ENCODE results near the gene CNFN. TPM values are rescaled to one million over a fixed set of nuclear protein-coding genes. Genes with fewer than 3 reads are reported as not detected.
A peak's percentile ranks its signal among the peaks of the same experiment; 100 is the strongest.

CNFN gene
- total RNA-seq (1 to 10 TPM in 1 of 5 donors, not detected in 4; 7.8 TPM), polyA plus RNA-seq (100 to 1,000 TPM in 1 of 3 donors, 1 to 10 TPM in 2; 2.0 to 395 (median 2.4) TPM)
- long read RNA-seq, donor 1: 0 reads
- long read RNA-seq, donor 2: 0 reads
- long read RNA-seq, donor 3: 0 reads
- long read RNA-seq, donor 4: 0 reads
- long read RNA-seq, donor 5: 0 reads
- long read RNA-seq, donor 6: 0 reads
- long read RNA-seq, donor 7: 0 reads
- long read RNA-seq, donor 8: 0 reads
- long read RNA-seq, donor 9: 0 reads
- long read RNA-seq, donor 10: 0 reads

- TF ChIP-seq EP300 (IDR thresholded peaks at IDR 0.05): no peak
- TF ChIP-seq CTCF (IDR thresholded peaks at IDR 0.05): no peak
- no peak for TF ChIP-seq POLR2AphosphoS5 (IDR thresholded peaks at IDR 0.05)
- TF ChIP-seq POLR2A (IDR thresholded peaks at IDR 0.05): no peak
- 43 to 69% (median 53%) methylated on average over 12 of the region's 12 CpGs for WGBS, 5 donors
- intact Hi-C loops (cut with DNase I; ENCODE audit: low total_unique reads): no loop called here
- Histone ChIP-seq H3K4me1 (peaks cover 8 to 14% (median 11%) of the 10 kb centered on the region in 4 donors), H3K27me3 (peaks cover 6 to 67% (median 41%) of the 10 kb centered on the region in 3 donors), H3K9me3 (no peaks in the 10 kb centered on the region), H3K27ac (no peak within 1 kb of the TSS), H3K36me3 (no peaks in the 10 kb centered on the region), H3K4me3 (no peak within 1 kb of the TSS)
- DNase-seq: no peak
Observed at GRCh38 chr19:42389899-42390298, at the start of gene CNFN. CNFN (minus strand) TSS chr19:42390297; CDS start chr19:42389037, 1,260 bp downstream.

GRCh38 chr19:42436006-42436405, 45.9 kb upstream of the CNFN start:
- Histone ChIP-seq H3K4me1 (peaks cover 4 to 65% (median 39%) of the 10 kb centered on the region in 4 donors), H3K27me3 (no peaks in the 10 kb centered on the region), H3K27ac (no peak overlapping the region), H3K9me3 (no peaks in the 10 kb centered on the region), H3K4me3 (no peak overlapping the region), H3K36me3 (peaks cover 0 to 24% (median 5%) of the 10 kb centered on the region in 4 donors)
- no peak for TF ChIP-seq POLR2AphosphoS5 (IDR thresholded peaks at IDR 0.05)
- no peak for TF ChIP-seq CTCF (IDR thresholded peaks at IDR 0.05)
- no peak for TF ChIP-seq POLR2A (IDR thresholded peaks at IDR 0.05)
- no peak for TF ChIP-seq EP300 (IDR thresholded peaks at IDR 0.05)
- intact Hi-C loops (cut with DNase I; ENCODE audit: low total_unique reads): no loop called here
- no peak for DNase-seq
- WGBS, 5 donors: 51 to 73% (median 60%) methylated on average over 3 of the region's 3 CpGs

- Histone ChIP-seq H3K9me3 (no peaks in the 10 kb centered on the region), H3K4me3 (no peak overlapping the region), H3K27ac (no peak overlapping the region), H3K4me1 (peaks cover 4 to 58% (median 33%) of the 10 kb centered on the region in 4 donors), H3K27me3 (no peaks in the 10 kb centered on the region), H3K36me3 (peaks cover 0 to 31% (median 7%) of the 10 kb centered on the region in 4 donors)
- intact Hi-C loops (cut with DNase I; ENCODE audit: low total_unique reads): no loop called here
- DNase-seq: no peak
- no peak for TF ChIP-seq POLR2A (IDR thresholded peaks at IDR 0.05)
- no peak for TF ChIP-seq CTCF (IDR thresholded peaks at IDR 0.05)
- no peak for TF ChIP-seq POLR2AphosphoS5 (IDR thresholded peaks at IDR 0.05)
- TF ChIP-seq EP300 (IDR thresholded peaks at IDR 0.05): no peak
- WGBS, 5 donors: 89 to 96% (median 95%) methylated on average over 6 of the region's 6 CpGs
Observed at GRCh38 chr19:42435316-42435715, 45.2 kb upstream of the CNFN start.

- peak; percentile 80 to 89 for DNase-seq
- Histone ChIP-seq H3K4me3 (no peak overlapping the region), H3K4me1 (peaks cover 4 to 44% (median 23%) of the 10 kb centered on the region in 4 donors), H3K9me3 (no peaks in the 10 kb centered on the region), H3K27ac (peak overlapping the region in 3 of 5 donors; percentile 6 to 26 (median 19)), H3K27me3 (no peaks in the 10 kb centered on the region), H3K36me3 (peaks cover 0 to 46% (median 12%) of the 10 kb centered on the region in 4 donors)
- intact Hi-C loops (cut with DNase I; ENCODE audit: low total_unique reads): no loop called here
- TF ChIP-seq EP300 (IDR thresholded peaks at IDR 0.05) (no peak), CTCF (IDR thresholded peaks at IDR 0.05) (peak in 3 of 7 experiments; percentile 34 to 56 (median 35)), POLR2A (IDR thresholded peaks at IDR 0.05) (no peak), POLR2AphosphoS5 (IDR thresholded peaks at IDR 0.05) (peak in 1 of 3 donors; percentile 37)
- WGBS, 5 donors: 35 to 40% (median 37%) methylated on average over 9 of the region's 9 CpGs
Observed at GRCh38 chr19:42433503-42434260, 43.6 kb upstream of the CNFN start.

Data from stomach (tissue), 19 donors.